Activated T-cell treated with anti-CD3 and anti-CD28 coated beads, Interleukin-2, amount 50 U/mL, for 24 hours (primary cell): ENCODE measurements around the gene UROS.

Source experiments
- DNase-seq: peaks from one replicate; pipeline ENCODE4 v3.0.0-alpha.2; 2020
- H3K27ac Mint-ChIP-seq: 2 replicates; pipeline ENCODE4 v1.8.0; 2020; ENCODE audit warnings: mild to moderate bottlenecking, mixed read lengths
- H3K27me3 Mint-ChIP-seq: 2 replicates; pipeline ENCODE4 v1.8.0; 2020; ENCODE audit warnings: mixed read lengths
- H3K36me3 Mint-ChIP-seq: 2 replicates; pipeline ENCODE4 v1.8.0; 2020; ENCODE audit warnings: low read depth, mixed read lengths
- H3K4me1 Mint-ChIP-seq: 2 replicates; pipeline ENCODE4 v1.8.0; 2020; ENCODE audit warnings: low read depth, mixed read lengths
- H3K4me3 Mint-ChIP-seq: 2 replicates; pipeline ENCODE4 v1.8.0; 2020; ENCODE audit warnings: mild to moderate bottlenecking, moderate library complexity, mixed read lengths
- H3K9me3 Mint-ChIP-seq: 2 replicates; pipeline ENCODE4 v1.8.0; 2020; ENCODE audit warnings: mixed read lengths

Gene UROS

DNA sequence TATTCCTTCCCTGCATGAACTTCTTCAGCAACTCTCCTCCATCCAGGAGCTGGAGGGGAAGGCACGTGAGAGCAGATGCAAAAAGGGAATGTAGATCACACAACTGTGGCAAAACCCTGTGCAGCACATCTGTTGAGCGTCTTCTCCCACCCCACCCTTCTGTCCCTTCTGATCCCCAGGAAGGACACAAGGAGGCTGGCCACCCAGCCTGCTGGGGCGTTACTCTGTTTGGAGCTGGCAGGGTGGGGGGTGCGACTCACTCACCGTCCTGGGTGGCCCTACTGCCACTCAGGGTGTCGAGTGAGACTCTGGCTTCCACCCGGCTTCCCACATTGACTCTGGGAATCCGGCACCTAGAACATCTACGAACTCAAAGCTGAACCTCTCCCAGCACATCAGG, 37.3 kb downstream of the UROS start:
- no peak overlapping the region for H3K27ac Mint-ChIP-seq
- H3K4me3 Mint-ChIP-seq, result no peak overlapping the region
- H3K9me3 Mint-ChIP-seq, result no peaks in the 10 kb centered on the region
- no peak for DNase-seq
- peaks cover 28% of the 10 kb centered on the region for H3K4me1 Mint-ChIP-seq
- H3K36me3 Mint-ChIP-seq, result peaks cover 24% of the 10 kb centered on the region
- no peaks in the 10 kb centered on the region for H3K27me3 Mint-ChIP-seq

DNA sequence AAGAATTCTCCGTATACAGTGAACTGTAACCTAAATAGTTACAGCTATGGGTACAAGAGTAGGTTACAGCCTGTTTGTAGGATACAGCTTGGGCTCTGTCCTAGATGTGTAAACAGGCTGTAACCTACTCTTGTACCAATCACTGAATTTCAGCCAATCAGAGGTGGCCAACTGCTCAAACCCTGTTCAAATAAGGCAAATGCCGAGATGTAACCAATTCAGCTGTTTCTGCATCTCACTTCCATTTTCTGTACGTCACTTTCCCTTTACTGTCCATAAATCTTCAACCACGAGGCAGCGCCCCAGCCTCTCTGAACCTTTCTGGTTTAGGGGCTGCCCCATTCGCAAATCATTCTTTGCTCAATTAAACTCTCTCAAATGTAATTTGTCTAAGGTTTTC, 39.1 kb downstream of the UROS start:
- no peaks in the 10 kb centered on the region for H3K27me3 Mint-ChIP-seq
- no peaks in the 10 kb centered on the region for H3K9me3 Mint-ChIP-seq
- peaks cover 13% of the 10 kb centered on the region for H3K36me3 Mint-ChIP-seq
- no peak for DNase-seq
- H3K4me3 Mint-ChIP-seq, result no peak overlapping the region
- H3K27ac Mint-ChIP-seq, result no peak overlapping the region
- peaks cover 23% of the 10 kb centered on the region for H3K4me1 Mint-ChIP-seq

DNA sequence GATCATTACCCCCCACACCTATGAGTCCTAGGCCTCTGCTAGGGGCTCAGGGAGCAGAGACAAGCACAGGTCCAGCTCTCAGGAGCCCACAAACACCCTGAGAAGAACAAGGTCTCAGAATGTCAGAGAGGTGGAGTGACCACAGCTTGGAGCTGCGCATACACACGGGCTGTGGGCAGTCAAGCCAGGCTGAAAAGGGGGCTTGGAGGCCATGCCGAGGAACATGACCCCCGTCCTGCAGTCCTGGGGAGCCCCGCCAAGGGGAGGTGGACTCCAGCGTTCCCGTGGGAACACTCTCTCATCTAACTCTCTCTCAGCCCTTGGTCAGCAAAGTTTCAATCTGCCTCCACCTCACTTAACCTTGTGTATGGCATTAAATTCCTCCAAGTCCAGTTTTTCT, 39.6 kb downstream of the UROS start:
- Mint-ChIP-seq H3K36me3 (peaks cover 7% of the 10 kb centered on the region), H3K27me3 (no peaks in the 10 kb centered on the region), H3K27ac (no peak overlapping the region), H3K4me1 (peaks cover 17% of the 10 kb centered on the region), H3K4me3 (no peak overlapping the region), H3K9me3 (no peaks in the 10 kb centered on the region)
- no peak for DNase-seq

DNA sequence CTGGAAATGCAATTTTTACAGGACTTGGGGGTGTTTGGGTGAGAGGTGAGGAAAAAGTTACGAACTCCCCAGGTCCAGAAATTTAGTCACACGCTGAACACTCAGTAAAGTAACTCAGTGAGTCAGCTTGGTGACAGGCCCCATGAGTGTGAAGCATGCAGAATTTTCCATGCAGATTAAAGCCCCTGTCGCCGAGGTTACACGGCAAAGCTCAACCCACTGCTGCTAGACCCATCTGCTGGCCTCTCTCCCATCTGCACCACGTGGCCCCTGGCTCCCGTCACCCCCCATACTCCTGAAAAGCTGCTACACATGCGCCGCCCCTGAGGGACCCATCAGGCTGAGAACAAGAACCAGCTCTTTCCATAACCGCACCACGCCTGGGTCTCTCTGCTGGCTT, 40.4 kb downstream of the UROS start:
- Mint-ChIP-seq H3K27me3 (peaks cover 4% of the 10 kb centered on the region), H3K4me1 (peaks cover 9% of the 10 kb centered on the region), H3K4me3 (no peak overlapping the region), H3K27ac (no peak overlapping the region), H3K9me3 (no peaks in the 10 kb centered on the region), H3K36me3 (peaks cover 3% of the 10 kb centered on the region)
- DNase-seq, result no peak

DNA sequence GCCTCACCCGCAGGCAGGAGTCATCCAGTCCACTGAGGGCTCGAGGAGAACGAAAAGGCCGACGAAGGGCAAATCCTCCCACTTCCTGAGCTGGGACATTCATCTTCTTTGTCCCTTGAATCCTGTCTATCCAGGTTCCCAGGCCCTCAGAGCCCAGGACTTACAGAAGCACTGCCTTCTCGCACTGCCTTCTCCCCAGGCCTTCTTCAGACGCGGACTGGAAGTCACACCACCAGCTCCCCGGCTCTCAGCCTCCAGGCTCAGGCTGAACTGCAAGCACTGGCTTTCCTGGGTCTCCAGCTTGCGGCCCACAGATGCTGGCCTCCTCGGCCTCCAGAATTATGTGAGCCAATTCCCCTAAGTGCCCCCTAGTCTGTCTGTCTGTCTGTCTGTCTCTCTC, 41.0 kb downstream of the UROS start:
- peaks cover 9% of the 10 kb centered on the region for H3K27me3 Mint-ChIP-seq
- H3K9me3 Mint-ChIP-seq, result no peaks in the 10 kb centered on the region
- H3K4me1 Mint-ChIP-seq, result peaks cover 4% of the 10 kb centered on the region
- H3K27ac Mint-ChIP-seq, result no peak overlapping the region
- peaks cover under 1% of the 10 kb centered on the region for H3K36me3 Mint-ChIP-seq
- H3K4me3 Mint-ChIP-seq, result no peak overlapping the region
- DNase-seq, result no peak

DNA sequence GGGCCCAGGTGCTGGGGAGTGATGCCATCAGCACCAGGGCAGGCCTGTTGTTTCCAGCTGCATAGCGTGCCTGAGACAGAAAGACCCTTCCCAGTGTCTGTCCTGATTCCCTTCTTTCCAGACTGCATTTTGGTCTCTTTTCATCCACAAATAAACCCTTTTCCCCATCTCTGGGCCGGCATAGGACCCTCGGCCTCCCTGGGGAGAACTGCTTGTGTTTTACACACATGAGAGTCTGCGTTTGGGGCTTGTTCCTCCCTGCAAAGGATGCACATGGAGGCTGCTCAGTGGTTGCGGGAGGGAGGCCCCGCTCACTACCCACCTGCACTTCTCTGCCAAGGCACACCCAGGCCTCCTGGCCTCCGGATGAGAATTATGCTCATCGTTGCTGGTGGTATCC, 41.7 kb downstream of the UROS start:
- Mint-ChIP-seq H3K4me1 (no peaks in the 10 kb centered on the region), H3K9me3 (no peaks in the 10 kb centered on the region)

DNA sequence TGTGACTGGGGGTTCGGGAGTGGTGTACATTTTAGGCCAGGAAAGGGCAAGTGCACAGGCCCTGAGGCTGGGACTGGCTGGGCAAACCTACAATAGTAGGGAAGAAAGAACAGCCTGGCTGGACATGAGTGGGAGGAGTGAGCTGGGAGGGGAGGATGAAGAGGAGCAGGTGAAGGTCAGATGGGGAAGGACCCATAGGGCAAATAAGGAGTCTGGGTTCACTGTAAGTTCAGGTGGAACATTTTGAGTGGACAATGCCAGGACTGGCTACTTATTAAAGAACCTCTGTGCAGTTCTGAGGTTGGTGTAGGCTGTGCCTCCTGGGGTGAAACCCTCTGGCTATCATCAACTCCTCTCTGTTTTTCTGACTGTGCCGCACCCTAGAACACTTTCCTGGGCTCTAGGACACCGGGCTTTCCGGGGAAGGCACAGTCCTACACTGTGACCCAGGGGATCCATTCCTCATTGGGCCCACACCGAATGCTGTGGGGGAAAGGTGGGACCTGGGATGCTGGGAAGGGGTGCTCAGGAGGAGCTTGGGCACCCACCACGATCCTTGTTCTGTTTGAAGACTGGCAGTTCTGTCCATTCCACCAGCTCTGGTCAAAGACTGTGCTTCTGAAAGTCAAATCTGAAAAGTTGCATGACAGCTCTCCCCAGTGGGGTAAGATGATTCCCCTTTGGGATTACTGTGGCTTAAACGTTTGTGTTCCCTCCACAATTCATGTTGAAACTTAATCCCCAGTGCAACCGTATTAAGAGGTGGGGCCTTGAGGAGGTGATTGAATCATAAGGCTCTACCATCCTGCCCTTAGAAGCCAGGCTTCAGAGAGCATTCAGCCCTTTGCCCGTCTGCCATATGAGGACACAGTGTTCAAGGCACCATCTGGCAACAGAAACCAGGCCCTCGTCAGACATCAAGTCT, 43.4 kb downstream of the UROS start:
- Mint-ChIP-seq H3K9me3 (no peaks in the 10 kb centered on the region), H3K4me3 (no peak overlapping the region), H3K4me1 (no peaks in the 10 kb centered on the region), H3K36me3 (no peaks in the 10 kb centered on the region), H3K27ac (no peak overlapping the region), H3K27me3 (peaks cover 9% of the 10 kb centered on the region)
- DNase-seq, result no peak

More for the DNA sequence above, 41.7 kb downstream of the UROS start:
- no peak overlapping the region for H3K4me3 Mint-ChIP-seq
- peaks cover 9% of the 10 kb centered on the region for H3K27me3 Mint-ChIP-seq
- no peak for DNase-seq
- no peak overlapping the region for H3K27ac Mint-ChIP-seq
- no peaks in the 10 kb centered on the region for H3K36me3 Mint-ChIP-seq

DNA sequence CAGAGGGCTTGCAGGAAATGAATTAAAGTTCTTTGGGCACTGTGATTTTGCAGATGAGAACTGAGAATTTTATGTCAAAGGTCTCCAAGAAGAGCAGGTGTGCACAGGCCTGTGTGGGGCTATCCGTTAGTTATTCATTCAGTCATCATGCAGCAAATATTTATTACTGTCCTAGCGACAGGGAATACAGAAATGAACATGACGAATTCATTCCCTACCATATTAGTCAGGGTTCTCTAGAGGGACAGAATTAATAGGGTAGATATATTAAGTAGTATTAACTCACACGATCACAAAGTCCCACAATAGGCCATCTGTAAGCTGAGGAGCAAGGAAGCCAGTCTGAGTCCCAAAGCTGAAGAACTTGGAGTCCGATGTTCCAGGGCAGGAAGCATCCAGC, 44.5 kb downstream of the UROS start:
- Mint-ChIP-seq H3K9me3 (no peaks in the 10 kb centered on the region), H3K27ac (no peak overlapping the region), H3K27me3 (peaks cover 9% of the 10 kb centered on the region), H3K4me1 (no peaks in the 10 kb centered on the region), H3K4me3 (no peak overlapping the region), H3K36me3 (no peaks in the 10 kb centered on the region)
- no peak for DNase-seq

DNA sequence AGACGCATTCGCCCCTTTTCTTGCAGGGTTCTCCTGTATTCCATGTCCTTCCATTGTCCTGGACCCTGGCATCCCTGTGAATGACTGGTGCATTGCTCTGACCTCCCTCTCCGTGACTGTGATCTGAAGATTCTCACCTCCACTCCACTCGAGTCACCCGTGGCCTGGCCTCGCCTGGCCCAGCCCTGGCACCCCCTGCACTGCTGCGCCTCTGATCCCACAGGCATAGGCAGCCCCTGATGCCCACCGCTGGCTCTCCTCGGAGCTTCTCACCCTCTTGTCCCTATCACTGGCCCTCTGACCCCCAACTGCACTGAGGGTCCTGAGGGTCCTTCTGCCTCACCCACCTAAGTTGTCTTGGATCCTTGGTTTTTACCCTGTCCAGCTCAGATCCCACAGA, 45.3 kb downstream of the UROS start:
- Mint-ChIP-seq H3K27me3 (peaks cover 9% of the 10 kb centered on the region), H3K36me3 (no peaks in the 10 kb centered on the region), H3K27ac (no peak overlapping the region), H3K4me1 (no peaks in the 10 kb centered on the region), H3K4me3 (no peak overlapping the region), H3K9me3 (no peaks in the 10 kb centered on the region)
- DNase-seq, result no peak

DNA sequence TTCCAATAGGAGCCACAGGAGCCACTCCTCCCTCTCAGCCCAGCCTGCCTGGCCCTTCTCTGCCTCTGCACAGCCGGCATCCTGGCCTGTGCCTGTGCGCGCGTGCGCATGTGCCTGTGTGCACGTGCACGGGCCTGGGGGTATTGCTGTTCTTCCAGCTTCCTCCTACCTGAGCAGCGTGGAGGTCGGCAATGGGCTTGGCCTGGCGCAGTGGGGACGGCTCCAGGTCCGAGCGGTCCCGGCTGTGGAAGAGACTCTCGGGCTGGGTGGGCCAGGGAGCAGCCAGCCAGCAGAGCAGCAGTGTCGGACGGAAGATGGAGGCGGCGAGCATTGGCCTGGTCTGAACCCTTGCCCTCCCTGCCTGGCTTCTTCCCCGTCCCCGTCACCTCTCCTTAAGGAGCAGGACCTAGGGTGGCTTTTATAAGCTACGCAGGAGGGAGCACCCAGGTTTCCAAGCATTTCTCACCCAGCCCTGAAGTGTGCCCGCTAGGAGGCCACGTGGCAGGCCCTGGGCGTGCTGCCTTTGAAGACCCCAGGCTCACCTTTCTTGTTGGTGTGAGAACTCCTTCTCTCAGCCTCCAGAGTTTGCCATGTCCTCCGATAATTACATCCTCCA, 47.5 kb downstream of the UROS start, which contains the start of gene MMP21:
MMP21 (minus strand) TSS at position 331 of the 616 bp plus-strand sequence; CDS start at position 331, 0 bp downstream.
- Mint-ChIP-seq H3K36me3 (no peaks in the 10 kb centered on the region), H3K9me3 (no peaks in the 10 kb centered on the region), H3K27me3 (peaks cover 9% of the 10 kb centered on the region), H3K4me1 (no peaks in the 10 kb centered on the region), H3K27ac (no peak within 1 kb of the TSS), H3K4me3 (no peak within 1 kb of the TSS)
- no peak for DNase-seq

DNA sequence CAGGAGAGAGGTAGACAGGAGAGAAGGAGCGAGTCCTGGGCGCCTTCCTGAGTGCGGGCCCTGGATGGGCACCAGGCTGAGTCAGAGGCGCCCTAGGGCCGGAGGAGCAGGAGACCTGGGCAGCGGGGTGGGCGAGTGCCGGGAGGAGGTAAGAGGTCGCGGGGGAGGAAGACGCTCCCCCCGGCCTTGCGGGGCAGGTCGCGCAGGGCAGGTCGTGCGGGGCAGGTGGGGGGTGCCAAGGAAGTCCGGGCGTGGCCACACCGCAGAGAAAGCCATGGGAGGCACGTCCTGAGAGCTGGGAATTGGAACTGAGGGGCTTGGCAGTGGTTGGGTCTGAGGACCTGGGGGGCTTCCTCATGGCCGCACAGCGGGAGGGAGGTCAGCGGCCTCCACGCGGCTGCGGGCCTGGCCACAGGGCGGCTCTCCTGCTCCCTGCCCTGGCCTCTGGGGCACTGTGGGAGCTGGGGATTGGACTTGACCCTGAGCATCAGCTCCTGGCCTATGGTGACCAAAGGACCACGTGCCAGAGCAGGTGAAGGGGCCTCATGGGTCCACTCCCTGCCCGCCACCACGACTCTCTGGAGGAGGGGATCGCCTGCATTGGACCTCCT, 48.4 kb downstream of the UROS start:
- Mint-ChIP-seq H3K27ac (no peak overlapping the region), H3K4me3 (no peak overlapping the region), H3K36me3 (peaks cover under 1% of the 10 kb centered on the region), H3K9me3 (no peaks in the 10 kb centered on the region), H3K4me1 (no peaks in the 10 kb centered on the region), H3K27me3 (peaks cover 9% of the 10 kb centered on the region)
- no peak for DNase-seq

DNA sequence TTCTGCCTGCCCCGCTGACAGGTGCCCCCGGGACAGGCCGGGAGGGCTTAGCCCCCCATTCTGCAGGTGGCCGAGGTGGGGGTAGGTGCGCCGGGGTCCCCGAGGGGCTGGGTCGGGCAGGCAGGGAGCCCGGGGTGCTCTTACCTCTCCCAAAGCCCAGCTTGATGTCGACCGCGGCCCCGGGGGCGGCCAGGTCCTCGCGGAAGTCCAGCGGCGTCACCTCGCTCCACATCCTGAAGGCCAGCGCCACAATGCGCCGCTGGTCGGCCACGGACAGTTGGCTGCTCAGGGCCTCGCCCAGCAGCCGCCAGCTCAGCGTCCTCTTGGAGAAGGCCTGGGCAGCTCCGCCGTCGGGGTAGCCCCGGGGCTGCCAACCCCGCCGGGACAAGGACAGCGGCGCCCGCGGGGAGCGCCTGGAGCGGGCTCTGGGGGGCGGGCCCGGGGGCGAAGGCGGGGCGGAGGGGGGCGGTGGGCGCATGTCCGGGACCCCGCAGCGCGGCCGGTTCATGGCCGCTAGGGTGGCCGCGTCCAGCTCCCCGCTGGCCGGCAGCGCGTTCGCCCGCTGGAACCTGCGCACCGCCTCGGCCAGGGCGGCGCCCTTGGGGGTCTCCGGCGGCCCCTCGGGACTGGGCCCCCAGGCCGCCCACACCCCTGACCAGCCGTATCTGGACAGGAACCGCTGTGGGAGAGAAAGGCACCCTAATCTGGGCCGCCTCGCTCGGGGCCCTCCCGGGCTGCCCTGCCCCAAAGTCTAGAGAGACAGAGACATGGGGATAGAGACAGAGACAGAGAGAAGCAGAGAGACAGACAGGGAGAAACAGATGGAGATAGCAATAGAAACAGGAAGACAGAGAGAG, 49.1 kb downstream of the UROS start:
- Mint-ChIP-seq H3K4me1 (no peaks in the 10 kb centered on the region), H3K4me3 (no peak overlapping the region), H3K27me3 (peaks cover 9% of the 10 kb centered on the region), H3K36me3 (peaks cover 8% of the 10 kb centered on the region), H3K9me3 (no peaks in the 10 kb centered on the region), H3K27ac (no peak overlapping the region)
- no peak for DNase-seq

DNA sequence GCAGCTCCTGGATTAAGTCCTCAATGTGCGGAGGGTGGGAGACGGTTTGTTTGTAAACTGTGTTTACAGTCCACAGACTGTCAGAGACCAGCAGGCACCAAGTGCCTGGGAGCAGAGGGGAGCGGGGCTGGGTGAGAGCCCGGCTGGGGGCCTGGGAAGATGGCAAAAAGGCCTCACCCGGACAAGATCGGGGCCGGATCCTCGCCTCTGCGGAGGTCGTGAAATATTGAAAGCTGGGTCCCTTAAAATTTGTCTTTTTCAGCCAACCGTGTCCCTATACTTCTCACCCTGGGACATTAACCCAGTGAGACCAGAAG, 50.2 kb downstream of the UROS start:
- H3K4me1 Mint-ChIP-seq, result no peaks in the 10 kb centered on the region
- DNase-seq, result no peak
- H3K27ac Mint-ChIP-seq, result no peak overlapping the region
- peaks cover 7% of the 10 kb centered on the region for H3K27me3 Mint-ChIP-seq
- no peaks in the 10 kb centered on the region for H3K9me3 Mint-ChIP-seq
- H3K4me3 Mint-ChIP-seq, result no peak overlapping the region
- H3K36me3 Mint-ChIP-seq, result peaks cover 16% of the 10 kb centered on the region

DNA sequence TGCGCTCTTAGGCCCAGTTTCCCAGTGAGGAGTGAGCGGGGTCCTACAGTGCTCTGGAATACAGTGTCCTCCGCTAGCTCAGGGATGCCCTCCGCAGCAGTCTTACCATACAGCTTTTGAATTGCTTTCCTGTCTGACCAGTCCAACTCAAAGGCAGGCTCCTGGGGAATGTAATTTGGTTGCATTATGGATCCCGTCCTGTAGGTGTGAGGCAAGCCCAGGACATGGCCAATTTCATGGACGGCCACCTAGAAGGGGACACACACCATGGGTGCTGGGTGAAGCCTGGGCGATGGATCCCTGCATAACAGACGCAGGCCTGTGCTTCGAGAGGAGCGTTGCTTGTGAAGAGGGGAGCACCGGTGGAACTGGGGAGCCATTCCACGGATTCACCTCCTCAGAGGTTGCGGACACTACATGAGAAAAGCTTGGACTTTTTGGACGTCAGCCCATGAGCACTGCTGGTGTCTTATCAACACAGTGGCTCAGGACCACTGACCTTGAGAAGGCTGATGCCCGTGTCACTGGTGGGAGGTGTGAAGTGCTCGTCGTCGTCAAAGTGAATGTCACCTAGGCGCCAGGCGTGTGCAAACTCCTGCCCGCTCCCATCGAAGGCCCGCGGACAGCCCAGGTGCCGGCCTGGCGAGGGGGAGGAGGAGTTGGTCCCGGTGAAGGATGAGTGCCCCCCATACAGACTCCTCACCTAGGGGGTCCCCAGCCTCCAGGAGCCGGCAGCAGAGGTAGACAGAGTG, 50.8 kb downstream of the UROS start:
- H3K9me3 Mint-ChIP-seq, result no peaks in the 10 kb centered on the region
- no peak for DNase-seq
- H3K27ac Mint-ChIP-seq, result no peak overlapping the region
- peaks cover 1% of the 10 kb centered on the region for H3K27me3 Mint-ChIP-seq
- peaks cover 22% of the 10 kb centered on the region for H3K36me3 Mint-ChIP-seq
- H3K4me1 Mint-ChIP-seq, result no peaks in the 10 kb centered on the region
- H3K4me3 Mint-ChIP-seq, result no peak overlapping the region
